ENCODE data around the gene PIK3R1. TPM values are rescaled to one million over a fixed set of nuclear protein-coding genes. Genes with fewer than 3 reads are reported as not detected.

The PIK3R1 gene
- total and polyA plus RNA-seq, 7 donors: 29.7 to 155 (median 102) TPM

DNA sequence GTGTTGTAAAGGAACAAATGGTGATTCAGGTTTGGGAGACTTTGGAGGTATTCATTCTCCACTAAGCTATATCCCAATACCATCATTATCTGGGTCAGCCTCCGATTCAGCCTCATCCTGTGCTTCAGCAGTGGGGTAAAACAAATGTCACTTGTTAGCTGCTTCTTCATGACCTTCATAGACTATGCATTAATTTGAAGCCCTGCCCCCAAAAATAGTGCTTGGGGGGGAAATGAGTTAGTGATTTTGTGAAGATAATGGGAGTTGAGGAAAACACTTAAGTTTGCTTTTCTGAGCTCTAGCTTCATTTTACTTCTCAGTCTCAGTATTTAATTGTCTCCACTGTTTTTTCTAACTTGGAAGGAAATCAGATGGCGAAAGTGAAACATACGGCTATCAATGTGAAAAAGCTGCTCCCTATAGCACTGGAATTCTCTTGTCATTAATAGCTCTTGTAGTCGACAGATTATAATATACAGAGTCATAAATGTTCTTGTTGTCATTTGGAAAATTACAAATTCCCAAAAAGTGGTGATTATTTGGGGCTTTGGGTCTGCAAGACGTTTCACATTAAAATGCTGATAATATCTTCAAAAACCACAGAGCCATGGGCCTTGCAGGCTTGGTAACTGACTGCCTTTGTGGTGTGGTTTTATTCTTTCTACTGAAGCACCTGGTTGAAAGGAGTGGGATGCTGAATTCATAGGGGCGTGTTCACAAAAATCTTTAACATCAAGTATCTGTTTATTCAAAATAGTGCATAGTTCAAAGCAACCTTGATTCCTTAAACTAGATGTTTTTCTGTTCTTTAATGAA, 40.0 kb downstream of the PIK3R1 start:
- no peaks in the 10 kb centered on the region for H3K27me3 ChIP-seq (ENCODE audit: insufficient read depth in 3 of 3, low read length in 2 of 3)
- H3K4me1 ChIP-seq: peaks cover 97% of the 10 kb centered on the region
- 67 to 75% (median 71%) methylated on average over 6 of the region's 6 CpGs for WGBS, 3 donors
- ATAC-seq (no peak), DNase-seq (no peak)
- intact Hi-C loops (cut with DNase I): loop anchor here (5.0 to 10.0 kb wide), 3 partner anchors 561 to 1011 kb away; no protein-coding TSS in a partner anchor
- H3K36me3 ChIP-seq (ENCODE audit: insufficient read depth in 1 of 2, low read depth in 1 of 2): no peaks in the 10 kb centered on the region
- TF ChIP-seq, protein P1, sequence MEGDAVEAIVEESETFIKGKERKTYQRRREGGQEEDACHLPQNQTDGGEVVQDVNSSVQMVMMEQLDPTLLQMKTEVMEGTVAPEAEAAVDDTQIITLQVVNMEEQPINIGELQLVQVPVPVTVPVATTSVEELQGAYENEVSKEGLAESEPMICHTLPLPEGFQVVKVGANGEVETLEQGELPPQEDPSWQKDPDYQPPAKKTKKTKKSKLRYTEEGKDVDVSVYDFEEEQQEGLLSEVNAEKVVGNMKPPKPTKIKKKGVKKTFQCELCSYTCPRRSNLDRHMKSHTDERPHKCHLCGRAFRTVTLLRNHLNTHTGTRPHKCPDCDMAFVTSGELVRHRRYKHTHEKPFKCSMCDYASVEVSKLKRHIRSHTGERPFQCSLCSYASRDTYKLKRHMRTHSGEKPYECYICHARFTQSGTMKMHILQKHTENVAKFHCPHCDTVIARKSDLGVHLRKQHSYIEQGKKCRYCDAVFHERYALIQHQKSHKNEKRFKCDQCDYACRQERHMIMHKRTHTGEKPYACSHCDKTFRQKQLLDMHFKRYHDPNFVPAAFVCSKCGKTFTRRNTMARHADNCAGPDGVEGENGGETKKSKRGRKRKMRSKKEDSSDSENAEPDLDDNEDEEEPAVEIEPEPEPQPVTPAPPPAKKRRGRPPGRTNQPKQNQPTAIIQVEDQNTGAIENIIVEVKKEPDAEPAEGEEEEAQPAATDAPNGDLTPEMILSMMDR (IDR thresholded peaks at IDR 0.05): no peak
- H3K9me3 ChIP-seq: no peaks in the 10 kb centered on the region
- H3K4me3 ChIP-seq: no peak overlapping the region
- peak overlapping the region; percentile 39 for H3K27ac ChIP-seq

DNA sequence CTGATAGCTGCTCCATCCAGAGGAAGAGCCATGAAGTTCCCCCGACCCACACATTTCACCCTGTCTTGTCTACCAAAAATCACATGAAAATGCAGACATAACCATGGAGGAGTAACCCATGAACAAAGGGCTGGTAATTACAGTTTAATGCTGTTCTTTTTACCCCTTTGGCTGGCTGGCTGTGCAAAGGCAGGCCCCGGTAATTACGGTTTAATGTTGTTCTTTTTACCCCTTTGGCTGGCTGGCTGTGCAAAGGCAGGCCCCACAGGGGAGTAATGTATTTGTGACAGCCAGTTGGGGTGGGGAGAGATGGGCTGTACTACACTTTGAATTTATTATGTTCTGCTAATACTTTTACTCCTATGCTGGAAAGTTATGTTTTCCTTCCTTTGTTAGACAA, 41.7 kb downstream of the PIK3R1 start:
- H3K4me1 ChIP-seq: peaks cover 96% of the 10 kb centered on the region
- H3K4me3 ChIP-seq: no peak overlapping the region
- 63 to 73% (median 72%) methylated on average over 3 of the region's 3 CpGs for WGBS, 3 donors

GRCh38 chr5:68258531-68258930, 43.0 kb downstream of the PIK3R1 start:
- Histone ChIP-seq H3K9me3 (no peaks in the 10 kb centered on the region), H3K36me3 (ENCODE audit: insufficient read depth in 1 of 2, low read depth in 1 of 2) (no peaks in the 10 kb centered on the region), H3K4me3 (no peak overlapping the region), H3K27ac (peak overlapping the region; percentile 20), H3K4me1 (peaks cover 88% of the 10 kb centered on the region), H3K27me3 (ENCODE audit: insufficient read depth in 3 of 3, low read length in 2 of 3) (no peaks in the 10 kb centered on the region)
- TF ChIP-seq, protein P1 (IDR thresholded peaks at IDR 0.05): no peak
- intact Hi-C loops (cut with DNase I): loop anchor here (5.0 to 10.0 kb wide), 3 partner anchors 564 to 1014 kb away; no protein-coding TSS in a partner anchor
- 60 to 81% (median 68%) methylated on average over 4 of the region's 4 CpGs for WGBS, 3 donors
- ATAC-seq (no peak), DNase-seq (no peak)

More for the DNA sequence above, 41.7 kb downstream of the PIK3R1 start:
- Histone ChIP-seq H3K9me3 (no peaks in the 10 kb centered on the region), H3K27ac (peak overlapping the region; percentile 14), H3K36me3 (ENCODE audit: insufficient read depth in 1 of 2, low read depth in 1 of 2) (no peaks in the 10 kb centered on the region), H3K27me3 (ENCODE audit: insufficient read depth in 3 of 3, low read length in 2 of 3) (no peaks in the 10 kb centered on the region)
- DNase-seq: no peak
- TF ChIP-seq, protein P1 (IDR thresholded peaks at IDR 0.05): no peak
- intact Hi-C loops (cut with DNase I): loop anchor here (5.0 to 10.0 kb wide), 3 partner anchors 562 to 1012 kb away; no protein-coding TSS in a partner anchor
- ATAC-seq: no peak

DNA sequence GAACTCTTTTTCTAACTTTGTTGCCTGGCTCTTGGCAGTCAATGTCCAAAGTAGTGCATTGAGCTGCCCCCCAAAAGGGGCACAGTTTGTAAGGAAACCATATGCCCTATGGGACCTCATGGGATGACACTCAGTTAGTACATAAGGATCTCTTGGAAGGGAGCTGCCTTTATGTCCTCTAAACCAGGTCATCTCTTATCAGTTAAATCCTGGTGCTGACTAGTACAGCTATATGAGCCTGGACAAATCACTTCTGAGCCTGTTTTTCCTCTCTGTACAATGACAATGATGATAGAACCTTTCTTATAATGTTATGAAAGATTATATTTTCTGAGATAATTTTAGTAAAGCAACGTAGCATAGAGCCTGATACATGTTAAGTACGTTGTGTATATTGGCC, 44.1 kb downstream of the PIK3R1 start:
- H3K27me3 ChIP-seq (ENCODE audit: insufficient read depth in 3 of 3, low read length in 2 of 3): no peaks in the 10 kb centered on the region
- TF ChIP-seq, protein P1 (IDR thresholded peaks at IDR 0.05): no peak
- intact Hi-C loops (cut with DNase I): loop anchor here (5.0 to 10.0 kb wide), 3 partner anchors 565 to 1015 kb away; no protein-coding TSS in a partner anchor
- DNase-seq: no peak
- H3K36me3 ChIP-seq (ENCODE audit: insufficient read depth in 1 of 2, low read depth in 1 of 2): no peaks in the 10 kb centered on the region
- H3K9me3 ChIP-seq: no peaks in the 10 kb centered on the region
- peak overlapping the region; percentile 60 for H3K27ac ChIP-seq
- H3K4me1 ChIP-seq: peaks cover 88% of the 10 kb centered on the region
- 65 to 88% (median 67%) methylated on average over 2 of the region's 2 CpGs for WGBS, 3 donors
- no peak for ATAC-seq
- H3K4me3 ChIP-seq: no peak overlapping the region
